Smooth muscle cell (in vitro differentiated cells): ENCODE results near the gene RAC2. TPM values are rescaled to one million over a fixed set of nuclear protein-coding genes. Genes with fewer than 3 reads are reported as not detected.

Experiments used
- DNase-seq: peaks from one replicate; lab custom pipeline; 2025; ENCODE audit not compliant: unreplicated experiment; lab: John Stamatoyannopoulos, UW
- H2AFZ ChIP-seq: fragments of 200-600 bp; sonication (generic); 2 replicates; pipeline ENCODE4 v1.6.0; 2016; ENCODE audit warnings: antibody characterized with exemption, low read depth, mild to moderate bottlenecking
- H3F3A ChIP-seq: fragments of 200-600 bp; sonication (generic); 2 replicates; pipeline ENCODE4 v1.6.0; 2017; ENCODE audit warnings: antibody characterized with exemption, low read depth
- H3K27ac ChIP-seq: fragments of 200-600 bp; sonication (generic); 2 replicates; pipeline ENCODE4 v1.5.1; 2016; ENCODE audit warnings: low read depth, mild to moderate bottlenecking
- H3K27me3 ChIP-seq: fragments of 200-600 bp; sonication (generic); 2 replicates; pipeline ENCODE4 v1.6.1; 2016; ENCODE audit warnings: low read depth, mild to moderate bottlenecking
- H3K36me3 ChIP-seq: fragments of 200-600 bp; sonication (generic); 2 replicates; pipeline ENCODE4 v1.5.1; 2016; ENCODE audit warnings: low read depth
- H3K4me1 ChIP-seq: fragments of 200-600 bp; sonication (generic); 2 replicates; pipeline ENCODE4 v1.5.1; 2016; ENCODE audit warnings: low read depth
- H3K4me2 ChIP-seq: fragments of 200-600 bp; sonication (generic); 2 replicates; pipeline ENCODE4 v1.6.0; 2016; ENCODE audit warnings: mild to moderate bottlenecking
- H3K4me3 ChIP-seq: fragments of 200-600 bp; sonication (generic); 2 replicates; pipeline ENCODE4 v1.5.1; 2016; ENCODE audit warnings: mild to moderate bottlenecking
- H3K79me2 ChIP-seq: fragments of 200-600 bp; sonication (generic); 2 replicates; pipeline ENCODE4 v1.6.0; 2016; ENCODE audit warnings: low read depth, mild to moderate bottlenecking
- H3K9ac ChIP-seq: fragments of 200-600 bp; sonication (generic); 2 replicates; pipeline ENCODE4 v1.6.0; 2016; ENCODE audit warnings: low read depth
- H3K9me3 ChIP-seq: fragments of 200-600 bp; sonication (generic); replicated peaks from 2 replicates; pipeline ENCODE4 v1.5.1; 2016; ENCODE audit warnings: low read depth
- H4K20me1 ChIP-seq: fragments of 200-600 bp; sonication (generic); 2 replicates; pipeline ENCODE4 v1.6.0; 2016; ENCODE audit warnings: low read depth
- CTCF ChIP-seq: fragments of 200-600 bp; sonication (generic); IDR thresholded peaks from 2 replicates; pipeline ENCODE4 v1.5.1; 2017; ENCODE audit warnings: borderline replicate concordance, mild to moderate bottlenecking, antibody characterized with exemption; ENCODE audit not compliant: insufficient read depth, poor library complexity, severe bottlenecking
- WGBS: methylation state at CpG from one replicate; pipeline ENCODE4 v1.1.7; 2016; ENCODE audit warnings: low lambda C conversion rate; 5-methylcytosine and 5-hydroxymethylcytosine counted together
- polyA plus RNA-seq: library from polyadenylated mRNA; unstranded; fragments of >200 nt; fragmentation: Nextera tagmentation; extraction: Ambion mirVana; gene quantifications from 2 replicates; pipeline ENCODE4 v1.2.1, GENCODE V29; 2016
- total RNA-seq: library from RNA; depleted of rRNA; stranded (reverse); fragments of >200 nt; gene quantifications from 2 replicates; pipeline ENCODE4 v1.2.3, GENCODE V29; 2014

Gene RAC2
- total and polyA plus RNA-seq, 2 experiments from 2014 or later = 3.6 to 4.0 TPM

GRCh38 chr22:37225481-37225880 is 18.6 kb downstream of the RAC2 start:
- H3F3A ChIP-seq = peaks cover 9% of the 10 kb centered on the region
- no peak overlapping the region for H3K27ac ChIP-seq
- H4K20me1 ChIP-seq = no peaks in the 10 kb centered on the region
- no peaks in the 10 kb centered on the region for H3K36me3 ChIP-seq
- no peak overlapping the region for H2AFZ ChIP-seq
- H3K4me1 ChIP-seq = peaks cover 4% of the 10 kb centered on the region
- H3K9ac ChIP-seq = no peak overlapping the region
- no peaks in the 10 kb centered on the region for H3K79me2 ChIP-seq
- TF ChIP-seq CTCF = no peak
- H3K27me3 ChIP-seq = no peaks in the 10 kb centered on the region
- no peak for DNase-seq
- no peak overlapping the region for H3K4me2 ChIP-seq
- no peaks in the 10 kb centered on the region for H3K9me3 ChIP-seq
- 82% methylated on average over 8 of the region's 8 CpGs for WGBS
- H3K4me3 ChIP-seq = no peak overlapping the region

- Histone ChIP-seq H2AFZ (no peak overlapping the region), H3K79me2 (no peaks in the 10 kb centered on the region), H3K9ac (no peak overlapping the region), H3K9me3 (no peaks in the 10 kb centered on the region), H3K27me3 (peaks cover under 1% of the 10 kb centered on the region), H3F3A (peaks cover 9% of the 10 kb centered on the region), H3K27ac (no peak overlapping the region), H3K4me2 (no peak overlapping the region), H3K4me3 (no peak overlapping the region), H3K4me1 (peaks cover 4% of the 10 kb centered on the region), H4K20me1 (no peaks in the 10 kb centered on the region), H3K36me3 (no peaks in the 10 kb centered on the region)
- WGBS = 82% methylated on average over 8 of the region's 8 CpGs
- no peak for DNase-seq
- no peak for TF ChIP-seq CTCF
Observed at GRCh38 chr22:37224757-37225420, 19.2 kb downstream of the RAC2 start.

- Histone ChIP-seq H3K27ac (no peak overlapping the region), H3K9me3 (no peaks in the 10 kb centered on the region), H3K4me2 (no peak overlapping the region), H3K4me3 (no peak overlapping the region), H3K4me1 (no peaks in the 10 kb centered on the region), H3K79me2 (no peaks in the 10 kb centered on the region), H4K20me1 (no peaks in the 10 kb centered on the region), H3F3A (peaks cover under 1% of the 10 kb centered on the region), H2AFZ (no peak overlapping the region), H3K9ac (no peak overlapping the region), H3K36me3 (no peaks in the 10 kb centered on the region), H3K27me3 (peaks cover 4% of the 10 kb centered on the region)
- WGBS = 94% methylated on average over 3 of the region's 3 CpGs
- TF ChIP-seq CTCF = no peak
- DNase-seq = no peak
Observed at GRCh38 chr22:37223965-37224551, 20.0 kb downstream of the RAC2 start.
